CD14-positive monocyte (primary cell): ENCODE data around the gene C9orf72. TPM values are rescaled to one million over a fixed set of nuclear protein-coding genes. Genes with fewer than 3 reads are reported as not detected.

Source experiments
- DNase-seq, 3 donors: peaks; one replicate each; pipeline ENCODE4 v3.0.0-alpha.2; 2011 to 2022
- H2AFZ ChIP-seq: 2 replicates; pipeline ENCODE4 v1.6.0; 2012; ENCODE audit warnings: mild to moderate bottlenecking, low read depth, low read length, inconsistent platforms; ENCODE audit not compliant: insufficient read depth, poor library complexity, severe bottlenecking
- H3K27ac ChIP-seq, 2 donors: 1 replicate in 1 of 2; 2 replicates in 1 of 2; pipeline ENCODE4 v1.5.1; 2012 to 2013; ENCODE audit warnings: low read length in 2 of 2, control low read depth in 1 of 2, inconsistent platforms in 1 of 2, low read depth in 1 of 2, mild to moderate bottlenecking in 1 of 2
- H3K27me3 ChIP-seq, 2 donors: one replicate each; pipeline versions ENCODE4 v1.6.0 to v1.6.1; 2011 to 2013; ENCODE audit warnings: low read length in 2 of 2; ENCODE audit not compliant: control insufficient read depth in 2 of 2, insufficient read depth in 2 of 2
- H3K36me3 ChIP-seq, 2 donors: replicated peaks in 1 of 2; 1 replicate in 1 of 2; 2 replicates in 1 of 2; pipeline versions ENCODE4 v1.5.1 to v1.6.1; 2012 to 2013; ENCODE audit warnings: low read length in 2 of 2, control low read depth in 1 of 2, inconsistent platforms in 1 of 2, mild to moderate bottlenecking in 1 of 2; ENCODE audit not compliant: insufficient read depth in 2 of 2, control insufficient read depth in 1 of 2
- H3K4me1 ChIP-seq, 2 donors: 1 replicate in 1 of 2; 2 replicates in 1 of 2; pipeline versions ENCODE4 v1.5.1 to v1.6.1; 2012 to 2013; ENCODE audit warnings: low read length in 2 of 2, control low read depth in 1 of 2, inconsistent platforms in 1 of 2, mild to moderate bottlenecking in 1 of 2, moderate library complexity in 1 of 2; ENCODE audit not compliant: insufficient read depth in 2 of 2, control insufficient read depth in 1 of 2
- H3K4me2 ChIP-seq: replicated peaks from 2 replicates; pipeline ENCODE3; 2012; ENCODE audit warnings: low read length, moderate library complexity, mild to moderate bottlenecking; ENCODE audit not compliant: poor library complexity, severe bottlenecking; ENCODE audit errors: extremely low read depth
- H3K4me3 ChIP-seq, 3 experiments: fragments of 200-600 bp in 1 of 3; sonication (generic) in 1 of 3; replicated peaks in 1 of 3; 1 replicate in 2 of 3; 2 replicates in 1 of 3; pipeline ENCODE4 v1.5.1; 2011 to 2013; ENCODE audit warnings: low read length in 3 of 3, mild to moderate bottlenecking in 3 of 3, control low read depth in 2 of 3, low read depth in 2 of 3, inconsistent platforms in 1 of 3, moderate library complexity in 1 of 3
- H3K79me2 ChIP-seq: 2 replicates; pipeline ENCODE4 v1.6.0; 2012; ENCODE audit warnings: mild to moderate bottlenecking, control low read depth, inconsistent platforms, low read length, moderate library complexity; ENCODE audit not compliant: insufficient read depth
- H3K9ac ChIP-seq: 2 replicates; pipeline ENCODE4 v1.6.0; 2017; ENCODE audit warnings: low read length, mild to moderate bottlenecking; ENCODE audit not compliant: insufficient read depth, poor library complexity, severe bottlenecking
- H3K9me3 ChIP-seq, 2 donors: replicated peaks in 1 of 2; 1 replicate in 1 of 2; 2 replicates in 1 of 2; pipeline versions ENCODE4 v1.5.1 to v1.6.1; 2012 to 2013; ENCODE audit warnings: low read length in 2 of 2, control low read depth in 1 of 2; ENCODE audit not compliant: control insufficient read depth in 1 of 2, insufficient read depth in 1 of 2
- H4K20me1 ChIP-seq: 2 replicates; pipeline ENCODE4 v1.6.0; 2012; ENCODE audit warnings: mild to moderate bottlenecking, low read length, control low read depth, moderate library complexity; ENCODE audit not compliant: insufficient read depth
- H3K27ac Mint-ChIP-seq, 7 donors: one replicate each; pipeline ENCODE4 v1.8.0; 2020; ENCODE audit warnings: mild to moderate bottlenecking in 7 of 7, mixed read lengths in 7 of 7, moderate library complexity in 6 of 7, inconsistent platforms in 2 of 7
- H3K27me3 Mint-ChIP-seq, 3 donors: one replicate each; pipeline ENCODE4 v1.8.0; 2021 to 2022; ENCODE audit warnings: low read depth in 3 of 3, mild to moderate bottlenecking in 3 of 3, mixed read lengths in 3 of 3, moderate library complexity in 3 of 3, inconsistent platforms in 1 of 3
- H3K36me3 Mint-ChIP-seq, 2 donors: one replicate each; pipeline ENCODE4 v1.8.0; 2020; ENCODE audit warnings: mixed read lengths in 2 of 2, inconsistent platforms in 1 of 2, mild to moderate bottlenecking in 1 of 2
- H3K4me1 Mint-ChIP-seq: one replicate; pipeline ENCODE4 v1.8.0; 2020; ENCODE audit warnings: mild to moderate bottlenecking, mixed read lengths
- H3K4me3 Mint-ChIP-seq, 2 donors: one replicate each; pipeline ENCODE4 v1.8.0; 2020; ENCODE audit warnings: mild to moderate bottlenecking in 2 of 2, mixed read lengths in 2 of 2, moderate library complexity in 1 of 2
- H3K9me3 Mint-ChIP-seq, 7 donors: one replicate each; pipeline ENCODE4 v1.8.0; 2020 to 2022; ENCODE audit warnings: mixed read lengths in 7 of 7, mild to moderate bottlenecking in 6 of 7, moderate library complexity in 6 of 7, inconsistent platforms in 2 of 7
- CTCF ChIP-seq: fragments of 200-600 bp; IDR thresholded peaks from one replicate; pipeline ENCODE4 v1.8.0; 2022; ENCODE audit warnings: antibody characterized with exemption, mild to moderate bottlenecking
- whole genome bisulfite sequencing: methylation state at CpG from one replicate; pipeline ENCODE4 v1.1.5; 2013; ENCODE audit warnings: missing lambda C conversion rate; ENCODE audit not compliant: insufficient coverage; 5-methylcytosine and 5-hydroxymethylcytosine counted together
- intact Hi-C, 2 donors: fragments of 100-400 bp; cut with micrococcal nuclease; formaldehyde crosslinking; loops; one replicate each; pipeline versions ENCODE4 v1.15.0 to v1.15.1; 2023
- polyA plus RNA-seq, 3 donors: library from polyadenylated mRNA; depleted of rRNA in 1 of 3; unstranded in 2 of 3; stranded (reverse) in 1 of 3; fragments of 300-500 nt in 2 of 3; fragments of >200 nt in 1 of 3; fragmentation: Illumina TruSeq in 2 of 3; gene quantifications; 1 replicate in 2 of 3; 2 replicates in 1 of 3; pipeline ENCODE4 v1.2.3, GENCODE V29; 2012 to 2021

The C9orf72 gene
- polyA plus RNA-seq, 3 donors: 105 to 142 (median 128) TPM

GRCh38 chr9:27535701-27536118 lies 37.6 kb downstream of the C9orf72 start:
- no peak for TF ChIP-seq CTCF
- no peaks in the 10 kb centered on the region for H3K79me2 ChIP-seq
- H3K4me2 ChIP-seq: no peak overlapping the region
- H3K27me3 ChIP-seq: no peaks in the 10 kb centered on the region
- no peak overlapping the region for H3K4me3 ChIP-seq
- H3K4me1 ChIP-seq: peaks cover 24 to 26% of the 10 kb centered on the region in 2 donors
- peak overlapping the region in 1 of 2 donors; percentile 40 for H3K27ac ChIP-seq
- H3K36me3 ChIP-seq: peaks cover 35 to 80% of the 10 kb centered on the region in 2 donors
- Mint-ChIP-seq H3K27me3 (no peaks in the 10 kb centered on the region), H3K27ac (peak overlapping the region in 6 of 7 donors; percentile 20 to 80 (median 55)), H3K36me3 (peaks cover 64 to 72% of the 10 kb centered on the region in 2 donors), H3K9me3 (no peaks in the 10 kb centered on the region), H3K4me3 (no peak overlapping the region), H3K4me1 (peaks cover 35% of the 10 kb centered on the region)
- no peak overlapping the region for H3K9ac ChIP-seq
- DNase-seq: no peak
- 81% methylated on average over 3 of the region's 3 CpGs for WGBS
- H4K20me1 ChIP-seq: peaks cover 14% of the 10 kb centered on the region
- intact Hi-C loops: no loop called here
- H3K9me3 ChIP-seq: no peaks in the 10 kb centered on the region
- no peak overlapping the region for H2AFZ ChIP-seq

- H3K27me3 ChIP-seq: no peaks in the 10 kb centered on the region
- peaks cover 35 to 86% of the 10 kb centered on the region in 2 donors for H3K36me3 ChIP-seq
- no peak for TF ChIP-seq CTCF
- no peaks in the 10 kb centered on the region for H3K27me3 Mint-ChIP-seq
- H3K4me3 Mint-ChIP-seq: no peak overlapping the region
- no peak overlapping the region for H3K9ac ChIP-seq
- no peak for DNase-seq
- H3K4me1 ChIP-seq: peaks cover 14 to 18% of the 10 kb centered on the region in 2 donors
- no peak overlapping the region for H3K4me3 ChIP-seq
- intact Hi-C loops: no loop called here
- no peak overlapping the region for H3K4me2 ChIP-seq
- peak overlapping the region in 1 of 2 donors; percentile 53 for H3K27ac ChIP-seq
- no CpG with 5 or more reads among the region's 3 CpGs for WGBS
- H3K9me3 Mint-ChIP-seq: no peaks in the 10 kb centered on the region
- H3K4me1 Mint-ChIP-seq: peaks cover 28% of the 10 kb centered on the region
- H2AFZ ChIP-seq: no peak overlapping the region
- no peaks in the 10 kb centered on the region for H3K9me3 ChIP-seq
- H3K36me3 Mint-ChIP-seq: peaks cover 67 to 71% of the 10 kb centered on the region in 2 donors
- no peaks in the 10 kb centered on the region for H3K79me2 ChIP-seq
- peak overlapping the region; percentile 19 to 74 (median 59) for H3K27ac Mint-ChIP-seq
- H4K20me1 ChIP-seq: peaks cover 4% of the 10 kb centered on the region
Observed at GRCh38 chr9:27534658-27535209, 38.5 kb downstream of the C9orf72 start.
